ENCODE results near the gene F5.

F5 gene

DNA sequence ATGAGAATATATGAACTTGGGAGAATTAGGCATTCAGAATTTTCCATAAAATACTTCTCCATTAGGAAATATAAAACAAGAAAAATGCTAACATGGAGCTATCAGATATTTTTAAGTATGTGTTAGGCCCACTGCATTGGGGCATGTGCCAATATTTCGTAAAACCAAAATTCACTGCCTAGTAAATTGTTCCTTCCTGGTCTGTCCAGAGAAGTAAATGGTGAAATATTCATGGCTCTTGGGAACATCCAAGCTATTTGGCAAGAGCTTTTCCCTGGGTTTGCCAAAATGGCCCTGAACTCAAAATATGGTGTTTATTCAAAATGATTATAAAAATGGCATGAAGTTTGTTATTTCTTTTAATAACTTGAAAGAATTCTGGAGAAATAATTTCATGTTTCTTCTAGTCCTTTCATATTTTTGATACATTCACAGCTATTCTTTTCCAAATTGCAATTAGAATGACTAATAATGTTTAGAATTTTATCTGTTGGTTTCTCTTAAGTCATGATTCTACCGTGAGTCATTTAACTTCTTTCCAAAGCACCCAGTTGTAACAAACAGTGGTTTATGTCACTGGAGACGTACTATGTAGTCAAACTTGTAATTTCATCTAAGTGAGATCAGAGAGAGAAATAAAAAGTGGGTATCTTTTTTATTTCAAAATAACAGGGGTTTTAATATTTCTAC lies 74.8 kb downstream of the F5 start:
- no peak for DNase-seq (ENCODE audit: low spot score)
- Histone ChIP-seq H3K4me1 (ENCODE audit: insufficient read depth, poor library complexity, severe bottlenecking) (peaks cover 16% of the 10 kb centered on the region), H3K36me3 (ENCODE audit: low read depth) (no peaks in the 10 kb centered on the region), H3K27ac (ENCODE audit: poor library complexity, severe bottlenecking) (peak overlapping the region; percentile 73), H3K9me3 (ENCODE audit: severe bottlenecking) (no peaks in the 10 kb centered on the region), H3K4me3 (ENCODE audit: severe bottlenecking) (no peak overlapping the region), H3K27me3 (ENCODE audit: insufficient read depth, poor library complexity, severe bottlenecking) (no peaks in the 10 kb centered on the region)
- ATAC-seq (ENCODE audit: low read depth), result peak; percentile 93
- TF ChIP-seq, protein P1, sequence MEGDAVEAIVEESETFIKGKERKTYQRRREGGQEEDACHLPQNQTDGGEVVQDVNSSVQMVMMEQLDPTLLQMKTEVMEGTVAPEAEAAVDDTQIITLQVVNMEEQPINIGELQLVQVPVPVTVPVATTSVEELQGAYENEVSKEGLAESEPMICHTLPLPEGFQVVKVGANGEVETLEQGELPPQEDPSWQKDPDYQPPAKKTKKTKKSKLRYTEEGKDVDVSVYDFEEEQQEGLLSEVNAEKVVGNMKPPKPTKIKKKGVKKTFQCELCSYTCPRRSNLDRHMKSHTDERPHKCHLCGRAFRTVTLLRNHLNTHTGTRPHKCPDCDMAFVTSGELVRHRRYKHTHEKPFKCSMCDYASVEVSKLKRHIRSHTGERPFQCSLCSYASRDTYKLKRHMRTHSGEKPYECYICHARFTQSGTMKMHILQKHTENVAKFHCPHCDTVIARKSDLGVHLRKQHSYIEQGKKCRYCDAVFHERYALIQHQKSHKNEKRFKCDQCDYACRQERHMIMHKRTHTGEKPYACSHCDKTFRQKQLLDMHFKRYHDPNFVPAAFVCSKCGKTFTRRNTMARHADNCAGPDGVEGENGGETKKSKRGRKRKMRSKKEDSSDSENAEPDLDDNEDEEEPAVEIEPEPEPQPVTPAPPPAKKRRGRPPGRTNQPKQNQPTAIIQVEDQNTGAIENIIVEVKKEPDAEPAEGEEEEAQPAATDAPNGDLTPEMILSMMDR (IDR thresholded peaks at IDR 0.05; ENCODE audit: poor library complexity, severe bottlenecking), result no peak

DNA sequence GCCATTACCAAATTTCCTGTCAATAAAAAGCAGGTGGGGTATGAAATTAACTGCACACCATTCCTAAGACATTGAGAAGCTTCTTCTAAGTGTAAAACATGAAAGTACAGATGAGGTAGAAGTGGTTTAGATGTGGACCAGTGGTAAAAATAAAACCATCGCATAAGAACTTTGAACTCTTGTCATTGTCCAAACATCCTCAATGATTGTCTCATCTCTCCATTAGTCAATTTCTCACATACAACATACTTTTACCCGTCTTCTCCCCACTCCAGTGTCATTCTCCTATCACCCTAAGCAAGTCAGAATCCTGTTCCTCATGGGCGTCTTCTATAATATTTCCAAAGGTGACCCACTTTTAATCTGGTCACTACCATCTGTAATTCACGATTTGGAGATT lies 76.2 kb downstream of the F5 start:
- no peaks in the 10 kb centered on the region for H3K9me3 ChIP-seq (ENCODE audit: severe bottlenecking)
- ATAC-seq (ENCODE audit: low read depth), result no peak
- no peaks in the 10 kb centered on the region for H3K27me3 ChIP-seq (ENCODE audit: insufficient read depth, poor library complexity, severe bottlenecking)
- H3K4me3 ChIP-seq (ENCODE audit: severe bottlenecking), result no peak overlapping the region
- H3K4me1 ChIP-seq (ENCODE audit: insufficient read depth, poor library complexity, severe bottlenecking), result peaks cover 16% of the 10 kb centered on the region
- H3K27ac ChIP-seq (ENCODE audit: poor library complexity, severe bottlenecking), result no peak overlapping the region
- no peak for DNase-seq (ENCODE audit: low spot score)
- no peaks in the 10 kb centered on the region for H3K36me3 ChIP-seq (ENCODE audit: low read depth)
- TF ChIP-seq, protein P1 (IDR thresholded peaks at IDR 0.05; ENCODE audit: poor library complexity, severe bottlenecking), result no peak

DNA sequence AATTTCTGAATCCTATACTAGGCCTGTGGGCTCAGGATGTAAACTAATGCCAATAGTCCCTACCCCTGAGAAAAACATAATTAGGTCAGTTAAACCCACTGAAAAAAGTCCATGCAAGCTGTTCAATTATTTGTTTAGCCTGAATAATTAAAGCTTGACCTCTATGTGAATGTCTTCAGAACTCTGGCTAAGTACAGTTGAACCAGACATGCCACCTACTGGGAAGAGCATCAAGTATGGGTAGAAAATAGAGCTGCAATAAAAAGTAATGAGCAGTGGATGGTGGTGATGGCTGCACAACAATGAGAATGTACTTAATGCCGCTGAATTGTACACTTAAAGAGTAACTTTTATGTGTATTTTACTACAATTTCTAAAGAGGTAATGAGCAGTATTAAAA lies 76.9 kb downstream of the F5 start:
- ATAC-seq (ENCODE audit: low read depth) (no peak), DNase-seq (ENCODE audit: low spot score) (no peak)
- Histone ChIP-seq H3K27ac (ENCODE audit: poor library complexity, severe bottlenecking) (no peak overlapping the region), H3K9me3 (ENCODE audit: severe bottlenecking) (no peaks in the 10 kb centered on the region), H3K4me1 (ENCODE audit: insufficient read depth, poor library complexity, severe bottlenecking) (peaks cover 16% of the 10 kb centered on the region), H3K36me3 (ENCODE audit: low read depth) (no peaks in the 10 kb centered on the region), H3K27me3 (ENCODE audit: insufficient read depth, poor library complexity, severe bottlenecking) (no peaks in the 10 kb centered on the region), H3K4me3 (ENCODE audit: severe bottlenecking) (no peak overlapping the region)
- TF ChIP-seq, protein P1 (IDR thresholded peaks at IDR 0.05; ENCODE audit: poor library complexity, severe bottlenecking), result no peak

DNA sequence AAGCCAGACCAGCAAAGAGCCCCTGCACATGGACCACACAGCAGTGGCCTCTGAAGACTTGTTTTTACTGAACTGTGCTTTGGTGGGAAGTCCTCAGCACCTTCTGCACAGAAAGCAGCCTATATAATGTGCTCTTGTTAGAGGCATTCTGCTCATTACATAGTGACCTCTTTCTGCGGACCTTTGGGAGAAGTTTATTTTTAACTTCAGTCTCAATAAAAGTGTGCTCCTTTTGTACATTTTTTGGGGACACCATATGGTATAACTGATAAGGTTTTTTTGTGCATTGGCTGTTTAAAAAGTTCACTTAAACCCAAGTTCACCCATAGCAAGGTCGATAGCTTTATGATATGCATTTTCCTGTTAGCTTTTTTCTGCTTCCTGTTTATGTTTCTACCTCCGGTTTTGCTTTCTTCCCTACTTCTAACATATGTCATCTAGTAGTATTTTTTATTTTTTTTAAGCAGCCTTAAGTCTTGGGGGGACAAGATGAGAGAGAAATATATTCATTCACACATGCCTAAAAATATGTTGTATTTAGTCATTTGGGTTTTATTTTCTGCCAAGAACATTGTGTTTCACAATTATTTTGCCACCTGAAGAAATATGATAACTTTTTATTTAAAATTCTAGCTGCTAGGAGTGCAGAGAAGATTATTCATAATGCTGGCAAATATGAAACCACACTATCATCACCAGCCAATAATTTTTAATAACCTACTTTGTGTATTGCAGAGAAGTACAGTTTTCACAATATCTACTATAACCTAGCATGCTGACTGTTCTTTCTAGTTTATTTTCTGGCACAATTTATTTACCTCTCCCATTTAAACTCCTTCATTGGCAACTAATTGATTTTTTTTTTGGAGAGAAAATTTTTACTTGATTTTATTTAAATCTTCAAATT lies 77.6 kb downstream of the F5 start:
- H3K4me1 ChIP-seq (ENCODE audit: insufficient read depth, poor library complexity, severe bottlenecking), result peaks cover 16% of the 10 kb centered on the region
- no peaks in the 10 kb centered on the region for H3K27me3 ChIP-seq (ENCODE audit: insufficient read depth, poor library complexity, severe bottlenecking)
- no peak overlapping the region for H3K27ac ChIP-seq (ENCODE audit: poor library complexity, severe bottlenecking)
- ATAC-seq (ENCODE audit: low read depth) (no peak), DNase-seq (ENCODE audit: low spot score) (no peak)
- H3K4me3 ChIP-seq (ENCODE audit: severe bottlenecking), result no peak overlapping the region
- H3K36me3 ChIP-seq (ENCODE audit: low read depth), result no peaks in the 10 kb centered on the region
- TF ChIP-seq, protein P1 (IDR thresholded peaks at IDR 0.05; ENCODE audit: poor library complexity, severe bottlenecking), result no peak
- H3K9me3 ChIP-seq (ENCODE audit: severe bottlenecking), result no peaks in the 10 kb centered on the region

Measured in RWPE2 (cell line).